ENCODE measurements around the gene NIPBL.
"Not testable (repeated sequence)": the region's sequence is repeated elsewhere in the genome, so short reads cannot be mapped to it uniquely, and the experiment has no call there.

Gene NIPBL

DNA sequence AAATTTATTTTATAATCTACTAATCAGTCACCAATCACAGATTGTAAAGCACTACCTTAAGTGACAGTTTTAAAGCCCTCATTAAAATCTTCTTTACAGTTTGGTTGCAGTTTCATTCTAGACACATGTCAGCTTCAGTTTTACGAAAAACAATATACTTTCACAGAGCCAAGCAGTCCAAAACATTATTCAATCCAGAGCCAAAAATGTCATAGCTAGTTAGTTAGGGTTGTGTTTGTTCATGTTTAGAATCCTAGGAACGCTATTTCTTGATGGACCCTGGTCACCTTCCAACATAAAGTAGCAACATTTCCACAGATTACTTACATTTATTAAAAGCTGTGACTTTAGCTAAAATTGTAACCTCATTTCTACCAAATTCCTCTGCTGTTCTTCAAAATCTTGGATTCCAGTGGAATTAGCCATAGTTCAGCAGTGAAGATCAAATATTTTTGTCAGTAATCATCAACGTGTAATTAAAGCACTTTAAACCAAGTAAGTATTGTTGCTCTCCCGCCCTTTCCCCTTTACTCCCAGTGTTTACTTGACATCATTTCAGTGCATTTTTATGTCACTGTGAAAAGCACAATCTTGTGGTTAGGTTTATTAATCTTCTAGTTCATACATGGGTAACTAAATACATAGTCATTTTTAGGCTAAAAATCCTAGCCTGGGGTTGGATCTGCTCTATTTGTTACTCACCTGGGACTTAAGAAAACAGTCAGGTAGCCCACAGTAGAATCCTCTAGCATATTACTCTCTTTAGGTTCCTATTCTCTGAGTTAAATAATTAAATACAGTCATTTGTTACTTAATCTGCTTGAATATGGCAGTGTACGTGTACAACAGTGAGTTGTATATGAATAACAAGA is 74.3 kb downstream of the NIPBL start:
- no peak for DNase-seq

- DNase-seq: no peak
Measured at GRCh38 chr5:36953043-36953442, 76.5 kb downstream of the NIPBL start.

DNA sequence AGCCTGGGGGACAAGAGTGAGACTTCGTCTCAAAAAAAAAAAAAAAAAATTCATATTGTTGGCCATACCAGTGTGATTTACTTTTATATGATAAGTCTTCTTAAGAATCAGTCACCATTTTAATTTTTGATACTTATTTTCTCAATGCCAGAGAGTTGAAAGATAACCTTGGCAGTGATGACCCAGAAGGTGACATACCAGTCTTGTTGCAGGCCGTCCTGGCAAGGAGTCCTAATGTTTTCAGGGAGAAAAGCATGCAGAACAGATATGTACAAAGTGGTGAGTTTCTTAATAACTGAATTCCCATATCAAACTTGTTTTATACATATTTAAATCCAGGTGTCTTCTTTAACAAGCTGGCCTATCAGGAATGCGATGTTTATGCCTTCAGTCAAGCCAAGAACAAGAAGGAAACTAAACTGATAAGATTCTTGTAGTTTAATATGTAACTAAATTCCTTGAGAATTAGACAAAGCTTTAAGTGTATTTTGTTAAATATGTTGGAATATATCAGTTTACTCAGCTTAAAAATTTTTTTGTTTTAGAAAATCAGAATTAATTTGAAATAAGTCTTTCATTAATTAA is 81.5 kb downstream of the NIPBL start:
- no peak for DNase-seq

DNA sequence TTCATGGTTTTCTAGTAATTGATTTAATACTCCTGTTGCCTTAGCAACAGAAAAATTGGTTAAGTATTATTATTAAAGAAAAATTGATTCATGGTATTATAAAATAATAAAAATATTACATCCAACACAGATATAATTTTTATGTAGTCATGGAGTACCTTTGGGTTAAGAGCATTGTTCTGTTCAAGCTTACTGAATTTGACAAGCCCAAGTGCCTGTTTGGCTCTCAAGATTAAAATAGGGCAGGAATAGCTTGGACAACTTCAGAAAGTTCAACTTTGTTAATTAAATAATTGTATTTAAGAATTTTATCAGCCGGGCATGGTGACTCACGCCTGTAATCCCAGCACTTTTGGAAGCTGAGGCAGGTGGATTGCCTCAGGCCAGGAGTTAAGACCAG is 82.0 kb downstream of the NIPBL start:
- no peak for DNase-seq

GRCh38 chr5:36965179-36965578 is 88.6 kb downstream of the NIPBL start:
- DNase-seq: no peak

DNA sequence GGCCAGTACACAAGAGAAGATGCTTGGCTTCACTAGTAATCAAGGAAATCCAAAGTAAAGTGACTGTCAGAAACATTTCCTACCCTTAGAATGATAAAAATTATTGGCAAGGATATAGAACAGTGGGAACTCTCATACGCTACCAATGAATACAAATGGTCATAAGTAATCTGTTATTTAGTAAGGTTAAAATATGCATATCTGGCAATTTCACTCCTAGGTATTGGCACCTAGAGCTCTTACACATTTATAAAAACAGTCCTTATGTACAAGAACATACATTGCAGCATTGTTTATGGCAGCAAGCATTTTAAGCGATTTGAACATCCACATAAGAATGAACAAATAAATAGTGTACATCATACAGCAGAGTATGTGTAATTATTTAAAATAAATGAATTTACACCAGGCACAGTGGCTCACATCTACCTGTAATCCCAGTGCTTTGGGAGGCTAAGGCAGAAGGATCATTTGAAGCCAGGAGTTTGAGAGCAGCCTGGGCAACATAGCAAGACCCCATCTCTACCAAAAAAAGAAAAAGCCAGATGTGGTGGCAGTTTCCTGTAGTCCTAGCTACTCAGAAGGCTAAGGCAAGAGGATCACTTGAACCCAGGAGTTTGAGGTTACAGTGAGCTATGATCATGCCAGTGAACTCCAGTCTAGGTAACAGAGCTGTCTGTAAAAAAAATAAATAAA is 93.3 kb downstream of the NIPBL start:
- DNase-seq: no peak

GRCh38 chr5:36978196-36978595 is 101.6 kb downstream of the NIPBL start:
- DNase-seq: no peak

GRCh38 chr5:36982146-36982545 is 105.6 kb downstream of the NIPBL start:
- DNase-seq: no peak

- DNase-seq: no peak
Measured at GRCh38 chr5:36985387-36985786, 108.8 kb downstream of the NIPBL start.

GRCh38 chr5:36988396-36988795 is 111.8 kb downstream of the NIPBL start:
- DNase-seq: no peak

DNA sequence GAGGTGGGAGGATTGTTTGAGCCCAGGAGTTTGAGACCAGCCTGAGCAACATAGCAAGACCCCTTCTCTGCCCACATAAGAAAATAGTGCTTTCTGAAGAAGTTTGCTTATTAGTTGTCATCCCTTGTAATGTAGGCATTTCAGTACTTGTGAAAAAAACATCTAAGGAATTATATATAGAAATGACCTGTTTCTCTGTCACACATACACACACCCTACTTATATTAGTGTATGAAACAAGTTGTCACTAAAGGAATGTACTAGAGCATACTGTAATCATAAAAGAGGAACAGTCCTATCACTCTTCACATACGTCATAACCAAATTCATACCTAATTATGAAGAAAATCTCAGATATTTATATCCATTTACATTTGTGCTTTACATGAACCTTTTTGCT is 122.0 kb downstream of the NIPBL start:
- no peak for DNase-seq

DNA sequence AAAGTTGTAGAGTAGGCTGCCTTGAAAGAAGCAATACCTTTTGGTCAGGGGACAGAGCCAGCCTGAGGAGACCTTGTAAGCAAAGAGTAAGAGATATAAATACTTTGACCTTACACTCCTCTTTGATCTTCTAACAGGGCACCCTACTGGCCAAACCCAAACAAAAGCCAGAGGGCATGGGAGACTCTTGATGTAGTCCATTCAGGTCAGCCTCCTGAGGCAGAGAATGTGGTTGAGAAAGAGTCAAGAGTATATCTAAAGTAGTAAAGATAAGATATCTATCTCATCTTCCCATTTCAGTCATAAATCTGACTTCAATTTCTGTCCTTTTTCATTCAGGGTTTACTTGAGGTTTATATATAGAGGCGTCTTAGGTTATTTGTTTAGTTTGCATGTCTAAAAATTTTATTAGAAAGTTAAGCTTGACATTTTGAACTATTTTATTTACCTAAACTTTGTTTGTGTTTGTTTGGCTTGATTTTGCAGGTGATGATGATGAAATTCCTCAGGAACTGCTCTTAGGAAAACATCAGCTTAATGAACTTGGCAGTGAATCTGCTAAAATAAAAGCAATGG is 125.7 kb downstream of the NIPBL start:
- DNase-seq: no peak

- DNase-seq: no peak
Measured at GRCh38 chr5:37005252-37005651, 128.7 kb downstream of the NIPBL start.

GRCh38 chr5:37005946-37006540 is 129.5 kb downstream of the NIPBL start:
- no peak for DNase-seq

GRCh38 chr5:37013181-37013580 is 136.6 kb downstream of the NIPBL start:
- DNase-seq: not testable (repeated sequence)

GRCh38 chr5:37014321-37014720 is 137.8 kb downstream of the NIPBL start:
- DNase-seq: no peak

DNA sequence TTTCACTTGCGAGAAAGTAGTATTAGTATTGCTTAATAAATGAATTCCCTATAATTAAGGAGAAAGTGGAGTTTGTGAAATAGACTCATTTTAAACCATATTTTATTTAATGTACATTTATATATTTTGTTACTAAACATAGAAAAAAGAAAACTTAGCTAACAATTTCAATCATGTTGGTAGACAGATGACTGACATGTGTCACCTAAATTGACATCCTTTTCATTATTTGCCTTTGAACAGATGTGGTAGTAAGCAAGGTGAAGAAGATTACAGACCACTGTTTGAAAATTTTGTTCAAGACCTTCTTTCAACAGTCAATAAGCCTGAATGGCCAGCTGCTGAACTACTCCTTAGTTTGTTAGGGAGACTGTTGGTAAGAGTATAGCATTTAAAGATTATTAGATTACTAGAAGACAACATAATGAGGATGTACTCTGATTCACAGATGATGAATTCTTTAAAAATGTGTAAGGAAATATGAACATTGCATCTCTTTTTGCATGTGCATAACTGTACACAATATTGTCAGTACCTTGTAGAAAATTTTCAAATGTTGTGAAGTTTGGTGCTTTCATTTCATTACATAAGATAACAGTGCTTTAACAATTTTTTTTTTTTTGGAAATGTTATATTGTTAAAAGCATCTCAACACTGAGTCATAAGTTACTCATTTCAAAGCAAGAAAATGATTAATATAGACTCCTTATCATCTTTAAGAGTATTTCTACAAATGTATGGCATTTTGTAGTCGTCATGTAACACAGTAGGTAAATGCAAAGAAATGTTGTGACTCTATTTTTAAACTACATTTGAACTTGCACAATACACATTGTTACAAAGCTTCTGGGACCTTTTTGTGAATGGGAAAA is 139.5 kb downstream of the NIPBL start:
- DNase-seq: no peak

DNA sequence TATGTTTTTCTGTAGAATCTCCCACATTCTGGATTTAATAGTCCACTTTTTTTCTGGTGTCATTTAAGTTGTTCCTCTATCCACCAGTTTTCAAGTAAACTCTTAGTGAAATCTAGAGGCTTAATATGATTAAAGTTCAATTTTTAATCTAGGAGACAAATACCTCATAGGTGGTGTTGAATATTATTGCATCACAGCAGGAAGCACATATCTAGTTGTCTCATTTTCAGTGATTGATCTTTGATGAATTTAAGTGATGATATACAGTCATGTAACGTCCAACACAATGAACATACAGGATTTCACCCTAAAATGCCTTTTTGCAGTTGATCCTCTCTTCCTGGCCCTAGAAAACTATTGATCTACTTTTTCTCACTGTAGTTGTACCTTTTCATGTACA is 152.3 kb downstream of the NIPBL start:
- no peak for DNase-seq

GRCh38 chr5:37029436-37029835 is 152.9 kb downstream of the NIPBL start:
- no peak for DNase-seq

DNA sequence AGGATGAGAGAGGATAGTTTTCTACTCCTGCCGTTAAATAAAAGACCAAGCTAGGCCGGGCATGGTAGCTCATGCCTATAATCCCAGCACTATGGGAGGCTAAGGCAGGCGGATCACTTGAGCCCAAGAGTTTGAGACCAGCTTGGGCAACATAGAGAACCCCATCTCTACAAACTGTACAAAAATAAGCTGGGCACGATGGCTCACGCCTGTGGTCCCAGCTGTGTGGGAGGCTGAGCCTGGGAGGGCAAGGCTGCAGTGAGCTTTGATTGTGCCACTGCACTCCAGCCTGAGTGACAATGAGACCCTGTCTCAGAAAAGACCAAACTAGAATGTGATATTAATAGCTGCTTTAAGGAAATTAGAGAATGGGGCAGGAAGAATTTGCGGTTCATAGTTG is 158.4 kb downstream of the NIPBL start:
- no peak for DNase-seq

DNA sequence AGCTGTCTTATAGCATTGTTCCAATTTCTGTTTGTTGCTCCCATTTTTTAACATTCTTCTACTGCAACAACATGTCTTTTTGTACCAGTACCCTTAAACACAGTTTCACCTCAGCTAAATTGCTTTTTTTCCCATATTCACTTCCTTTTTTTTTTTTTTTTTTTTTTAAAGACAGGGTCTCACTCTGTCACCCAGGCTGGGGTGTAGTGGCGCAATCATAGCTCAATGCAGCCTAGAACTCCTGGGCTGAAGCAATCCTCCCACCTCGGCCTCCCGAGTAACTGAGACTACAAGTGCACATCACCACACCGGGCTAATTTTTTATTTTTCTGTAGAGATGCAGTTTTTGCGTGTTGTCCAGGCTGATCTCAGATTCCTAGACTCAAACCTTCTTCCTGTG is 161.3 kb downstream of the NIPBL start:
- DNase-seq: no peak

- DNase-seq: no peak
Measured at GRCh38 chr5:37039824-37040223, 163.3 kb downstream of the NIPBL start.
